GM21360 (cell line): Measurements from ENCODE around the gene CCT8.
"Not testable (repeated sequence)": the region's sequence is repeated elsewhere in the genome, so short reads cannot be mapped to it uniquely, and the experiment has no call there.

Experiments used
- ATAC-seq: cut with Tn5 transposase; IDR thresholded peaks from one replicate; pipeline ENCODE4 v1.9.1; 2021; ENCODE audit warnings: mild to moderate bottlenecking, moderate library complexity; ENCODE audit not compliant: unreplicated experiment

CCT8 gene

DNA sequence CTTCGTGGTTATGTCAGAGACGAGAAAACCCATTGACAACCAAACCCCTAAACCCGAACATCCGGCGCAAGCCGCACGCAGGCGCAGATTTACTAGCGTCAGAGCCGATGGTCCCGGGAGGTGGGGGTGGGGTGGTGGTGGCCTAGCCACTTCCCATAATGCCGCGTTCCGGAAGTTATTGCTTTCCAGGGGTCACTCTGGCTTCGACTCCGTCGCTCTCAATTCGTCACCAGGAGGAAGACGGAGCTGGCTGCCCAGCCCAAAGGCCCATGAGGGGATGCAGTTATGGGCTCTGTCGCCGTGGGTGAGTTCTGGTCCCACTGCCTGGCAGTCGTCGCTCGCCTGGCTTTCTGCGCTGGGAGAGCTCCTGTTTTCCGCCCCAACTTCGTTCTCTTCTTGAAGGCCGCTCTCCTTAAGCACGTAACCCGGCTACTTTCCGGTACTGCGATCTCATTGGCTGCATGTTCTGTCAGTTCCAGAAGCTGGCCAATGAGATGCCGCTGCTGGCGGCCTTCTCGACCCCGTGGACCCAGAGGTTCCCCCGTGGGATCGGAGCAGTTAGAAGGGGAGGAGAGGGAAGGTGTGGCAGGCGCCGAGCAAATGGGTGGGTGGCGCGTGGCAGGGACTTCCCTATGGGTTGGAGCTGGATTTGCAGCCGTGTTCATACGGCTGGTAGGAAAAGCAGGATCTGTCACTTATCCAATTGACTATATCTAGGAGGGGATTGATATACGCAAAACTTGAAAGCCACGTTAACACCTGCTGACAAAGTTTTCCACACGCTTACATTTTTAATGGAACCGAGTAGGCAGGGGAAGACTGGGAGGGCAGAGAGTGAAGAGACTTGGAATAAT, 48.7 kb downstream of the CCT8 start, which contains the start of gene USP16:
USP16 (plus strand) TSS at position 195 of the 854 bp plus-strand sequence. CDS start 3,246 bp downstream, outside the sequence.
- peak; percentile 96 for ATAC-seq

DNA sequence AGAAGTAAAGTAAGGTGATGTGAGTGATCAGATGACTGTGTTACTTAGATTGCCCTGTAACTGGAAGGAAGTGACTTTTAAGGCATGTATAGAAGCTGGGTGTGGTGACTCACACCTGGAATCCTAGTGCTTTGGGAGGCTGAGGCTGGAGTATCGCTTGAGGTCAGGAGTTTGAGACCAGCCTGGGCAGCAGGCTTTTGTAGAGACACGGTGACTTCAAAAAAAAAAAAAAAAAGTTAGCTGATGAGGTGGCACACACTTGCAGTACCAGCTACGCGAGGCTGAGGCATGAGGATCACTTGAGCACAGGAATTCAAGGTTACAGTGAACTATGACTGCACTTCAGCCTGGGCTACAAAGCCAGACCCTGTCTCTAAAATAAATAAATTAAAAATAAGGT, 51.3 kb downstream of the CCT8 start:
- no peak for ATAC-seq

DNA sequence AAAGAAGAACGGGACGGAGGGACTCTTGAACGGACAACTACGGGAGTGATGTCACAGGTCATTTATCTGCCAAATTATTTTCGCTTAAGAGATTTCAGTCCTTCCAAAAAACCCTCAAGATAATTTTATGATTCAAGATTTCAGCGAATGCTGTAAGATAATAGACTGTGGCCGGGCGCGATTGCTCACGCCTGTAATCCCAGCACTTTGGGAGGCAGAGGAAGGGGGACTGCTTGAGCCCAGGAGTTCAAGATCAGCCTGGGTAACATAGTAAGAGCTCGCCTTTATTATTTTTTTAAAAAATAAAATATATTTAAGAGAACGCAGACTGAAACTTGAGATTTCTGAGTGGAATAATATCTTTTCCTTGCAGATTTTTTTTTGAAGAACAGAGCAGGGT, 54.9 kb downstream of the CCT8 start:
- peak; percentile 15 for ATAC-seq

DNA sequence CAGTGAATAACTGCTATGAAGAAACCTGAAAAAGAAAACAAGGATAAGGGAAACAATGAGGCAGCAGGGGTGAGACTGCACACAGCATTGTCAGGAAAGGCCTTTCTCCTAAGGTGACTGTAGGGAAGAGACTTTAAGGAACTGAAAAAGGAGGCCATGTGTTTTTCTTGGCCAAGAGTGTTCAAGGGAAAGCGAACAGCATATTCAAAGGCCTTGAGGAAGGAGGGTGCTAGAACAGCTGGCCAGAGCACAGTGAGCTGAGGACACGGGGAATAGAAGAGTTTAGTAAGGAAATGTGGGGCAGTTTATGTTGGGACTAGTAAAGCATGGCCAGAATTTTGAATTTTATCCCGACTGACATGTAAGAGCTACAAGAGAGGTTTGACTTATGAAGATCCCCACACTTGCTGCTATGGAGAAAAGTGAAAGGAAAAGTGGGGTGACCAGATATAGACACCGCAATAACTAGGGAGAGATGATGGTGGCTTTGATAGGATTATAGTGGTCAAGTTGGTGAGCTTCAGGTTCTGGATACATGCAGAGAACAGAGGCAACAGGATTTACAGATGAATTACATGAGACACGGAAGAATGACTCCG, 55.7 kb downstream of the CCT8 start:
- ATAC-seq, result no peak

DNA sequence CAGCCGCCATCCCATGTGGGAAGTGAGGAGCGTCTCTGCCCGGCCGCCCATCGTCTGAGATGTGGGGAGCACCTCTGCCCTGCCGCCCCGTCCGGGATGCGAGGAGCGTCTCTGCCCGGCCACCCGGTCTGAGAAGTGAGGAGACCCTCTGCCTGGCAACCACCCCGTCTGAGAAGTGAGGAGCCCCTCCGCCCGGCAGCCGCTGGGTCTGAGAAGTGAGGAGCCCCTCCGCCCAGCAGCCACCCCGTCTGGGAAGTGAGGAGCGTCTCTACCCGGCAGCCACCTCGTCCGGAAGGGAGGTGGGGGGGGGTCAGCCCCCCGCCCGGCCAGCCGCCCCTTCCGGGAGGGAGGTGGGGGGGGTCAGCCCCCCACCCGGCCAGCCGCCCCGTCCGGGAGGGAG, 62.2 kb downstream of the CCT8 start:
- ATAC-seq, result not testable (repeated sequence)

DNA sequence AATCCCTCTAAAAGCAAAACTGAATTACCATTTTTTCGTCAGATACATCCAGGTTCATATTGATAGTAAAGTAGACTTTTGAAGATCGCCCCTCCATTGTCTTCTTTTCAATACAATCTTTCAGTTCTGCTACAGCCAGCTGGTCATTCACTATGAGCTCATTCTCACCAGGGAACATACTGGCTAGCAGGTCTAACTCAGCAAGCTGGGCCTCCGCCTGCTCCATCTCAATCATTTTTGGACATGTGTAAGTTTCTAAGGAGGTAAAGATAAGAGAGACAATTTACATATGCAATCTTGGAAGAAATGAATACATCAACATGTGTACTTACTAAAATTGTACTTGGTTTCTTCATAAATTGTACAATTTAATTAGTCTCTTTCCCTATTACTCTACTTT, 65.1 kb downstream of the CCT8 start:
- no peak for ATAC-seq

DNA sequence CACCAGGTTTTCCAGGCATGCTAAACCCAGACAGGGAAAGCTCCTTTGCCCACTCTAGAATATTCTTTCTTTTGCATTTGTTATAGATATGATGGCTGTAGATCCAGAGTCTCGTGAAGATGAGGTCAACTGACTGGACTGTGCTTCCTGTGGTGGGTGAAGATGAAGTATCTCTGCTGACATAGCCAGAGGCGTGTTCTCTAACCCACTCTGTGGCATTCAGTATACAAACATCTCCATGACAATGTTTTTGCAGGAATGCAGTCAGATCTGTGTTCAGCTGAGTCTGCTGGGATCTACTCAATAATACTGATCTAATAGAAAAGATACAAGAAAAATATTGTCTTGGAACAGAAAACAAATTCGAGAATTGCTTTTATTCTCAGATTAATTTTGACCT, 65.6 kb downstream of the CCT8 start:
- no peak for ATAC-seq

DNA sequence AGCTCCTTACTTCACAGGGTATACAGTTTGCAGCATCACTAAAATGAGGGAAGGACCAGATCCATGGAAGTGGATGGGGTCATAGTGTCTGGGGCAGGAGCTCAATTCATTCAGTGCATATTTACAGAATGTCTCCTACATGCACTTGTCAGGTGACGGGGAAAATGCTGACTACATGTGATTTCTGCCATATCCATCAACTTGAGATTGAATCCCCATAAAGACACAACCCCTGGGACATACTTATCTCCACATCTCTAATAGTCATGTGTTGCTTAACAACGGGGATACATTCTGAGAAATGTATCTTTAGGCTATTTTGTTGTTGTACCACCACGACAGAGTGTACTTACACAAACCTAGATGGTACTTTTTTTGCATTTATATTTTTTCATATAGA, 66.3 kb downstream of the CCT8 start:
- ATAC-seq, result no peak
